RWPE2 (cell line): ENCODE measurements around the gene CBR1.
"Not testable (repeated sequence)": the region's sequence is repeated elsewhere in the genome, so short reads cannot be mapped to it uniquely, and the experiment has no call there.

Source experiments
- ATAC-seq: fragments of 200-7000 bp; cut with Tn5 transposase; 3 replicates; pipeline ENCODE4 v1.9.1; 2021; ENCODE audit warnings: low read depth
- DNase-seq: peaks from one replicate; pipeline ENCODE4 v3.0.0-alpha.2; 2020; ENCODE audit warnings: low spot score
- H3K27ac ChIP-seq: fragments of 450-650 bp; 2 replicates; pipeline ENCODE4 v1.5.1; 2017; ENCODE audit warnings: mild to moderate bottlenecking; ENCODE audit not compliant: poor library complexity, severe bottlenecking
- H3K27me3 ChIP-seq: fragments of 250-450 bp; sonication (Bioruptor Pico); 2 replicates; pipeline ENCODE4 v1.5.1; 2021; ENCODE audit warnings: mild to moderate bottlenecking, moderate library complexity; ENCODE audit not compliant: insufficient read depth, poor library complexity, severe bottlenecking
- H3K36me3 ChIP-seq: fragments of 250-450 bp; sonication (Bioruptor Pico); 2 replicates; pipeline ENCODE4 v1.5.1; 2020; ENCODE audit warnings: low read depth, mild to moderate bottlenecking, moderate library complexity
- H3K4me1 ChIP-seq: fragments of 250-450 bp; sonication (Bioruptor Pico); 2 replicates; pipeline ENCODE4 v1.5.1; 2021; ENCODE audit warnings: mild to moderate bottlenecking, moderate library complexity; ENCODE audit not compliant: insufficient read depth, poor library complexity, severe bottlenecking
- H3K4me3 ChIP-seq: fragments of 250-450 bp; sonication (Bioruptor Pico); 2 replicates; pipeline ENCODE4 v1.5.1; 2021; ENCODE audit warnings: mild to moderate bottlenecking, moderate library complexity; ENCODE audit not compliant: severe bottlenecking
- H3K9me3 ChIP-seq: fragments of 250-450 bp; sonication (Bioruptor Pico); 2 replicates; pipeline ENCODE4 v1.5.1; 2021; ENCODE audit warnings: mild to moderate bottlenecking, moderate library complexity; ENCODE audit not compliant: severe bottlenecking
- CTCF ChIP-seq: fragments of 450-650 bp; IDR thresholded peaks from one replicate; pipeline ENCODE4 v1.5.1; 2017; ENCODE audit warnings: mild to moderate bottlenecking, moderate library complexity; ENCODE audit not compliant: poor library complexity, severe bottlenecking

CBR1 gene

GRCh38 chr21:36070999-36071398 lies 1.2 kb downstream of the CBR1 start:
- no peak for DNase-seq
- H3K27ac ChIP-seq, result no peak overlapping the region
- H3K9me3 ChIP-seq, result no peaks in the 10 kb centered on the region
- no peak for ATAC-seq
- peaks cover 10% of the 10 kb centered on the region for H3K4me1 ChIP-seq
- H3K27me3 ChIP-seq, result no peaks in the 10 kb centered on the region
- no peak overlapping the region for H3K4me3 ChIP-seq
- H3K36me3 ChIP-seq, result peaks cover 25% of the 10 kb centered on the region
- TF ChIP-seq CTCF, result no peak

- Histone ChIP-seq H3K36me3 (peaks cover 25% of the 10 kb centered on the region), H3K27ac (no peak overlapping the region), H3K4me1 (peaks cover 10% of the 10 kb centered on the region), H3K9me3 (no peaks in the 10 kb centered on the region), H3K27me3 (no peaks in the 10 kb centered on the region), H3K4me3 (no peak overlapping the region)
- DNase-seq (no peak), ATAC-seq (no peak)
- no peak for TF ChIP-seq CTCF
Measured at GRCh38 chr21:36072453-36073162, 2.8 kb downstream of the CBR1 start.

- H3K36me3 ChIP-seq, result peaks cover 25% of the 10 kb centered on the region
- ATAC-seq (no peak), DNase-seq (no peak)
- no peaks in the 10 kb centered on the region for H3K27me3 ChIP-seq
- TF ChIP-seq CTCF, result no peak
- H3K9me3 ChIP-seq, result no peaks in the 10 kb centered on the region
- peaks cover 10% of the 10 kb centered on the region for H3K4me1 ChIP-seq
- H3K27ac ChIP-seq, result no peak overlapping the region
- no peak overlapping the region for H3K4me3 ChIP-seq
Measured at GRCh38 chr21:36073181-36073580, 3.4 kb downstream of the CBR1 start.

GRCh38 chr21:36073911-36074310 lies 4.1 kb downstream of the CBR1 start:
- H3K27me3 ChIP-seq, DNase-seq, H3K4me3 ChIP-seq, H3K9me3 ChIP-seq, ATAC-seq, H3K4me1 ChIP-seq, H3K27ac ChIP-seq: not testable (repeated sequence)
- peaks cover 25% of the 10 kb centered on the region for H3K36me3 ChIP-seq

- Histone ChIP-seq H3K9me3 (no peaks in the 10 kb centered on the region), H3K4me1 (peaks cover 9% of the 10 kb centered on the region), H3K36me3 (peaks cover 25% of the 10 kb centered on the region), H3K4me3 (no peak overlapping the region), H3K27me3 (no peaks in the 10 kb centered on the region), H3K27ac (no peak overlapping the region)
- DNase-seq (no peak), ATAC-seq (no peak)
- TF ChIP-seq CTCF, result no peak
Measured at GRCh38 chr21:36075171-36075570, 5.3 kb downstream of the CBR1 start.
